HL-60 (cell line): ENCODE measurements around the gene CD99.

Source experiments
- DNase-seq, 2 experiments: peaks; one replicate each; pipeline ENCODE4 v3.0.0-alpha.2; 2010 to 2020; ENCODE audit warnings: low read depth in 1 of 2, low spot score in 1 of 2
- H3K27ac ChIP-seq: fragments of 250-450 bp; sonication (Bioruptor Pico); replicated peaks from 2 replicates; pipeline ENCODE4 v1.5.1; 2020; ENCODE audit warnings: mild to moderate bottlenecking, moderate library complexity
- H3K27me3 ChIP-seq: fragments of 250-450 bp; sonication (Bioruptor Pico); 2 replicates; pipeline ENCODE4 v1.5.1; 2021; ENCODE audit warnings: mild to moderate bottlenecking, moderate library complexity; ENCODE audit not compliant: insufficient read depth, poor library complexity, severe bottlenecking
- H3K4me3 ChIP-seq: replicated peaks from 2 replicates; pipeline ENCODE4 v1.5.1; 2011; ENCODE audit warnings: mild to moderate bottlenecking, control low read depth, low read length; ENCODE audit not compliant: insufficient read depth
- CTCF ChIP-seq: IDR thresholded peaks from one replicate; pipeline ENCODE4 v1.5.1; 2011; ENCODE audit warnings: low read length, control low read depth, inconsistent platforms; ENCODE audit not compliant: insufficient read depth
- GABPA ChIP-seq: IDR thresholded peaks from 2 replicates; pipeline ENCODE4 v1.6.1; 2012; ENCODE audit warnings: low read depth
- POLR2AphosphoS5 ChIP-seq: IDR thresholded peaks from 2 replicates; pipeline ENCODE4 v1.6.1; 2012; ENCODE audit warnings: low read depth
- REST ChIP-seq: IDR thresholded peaks from 2 replicates; pipeline ENCODE4 v1.6.1; 2012; ENCODE audit warnings: low read depth; ENCODE audit not compliant: insufficient replicate concordance
- SPI1 ChIP-seq: IDR thresholded peaks from 2 replicates; pipeline ENCODE4 v1.6.1; 2012; ENCODE audit warnings: low read depth, mild to moderate bottlenecking, borderline replicate concordance

The CD99 gene

DNA sequence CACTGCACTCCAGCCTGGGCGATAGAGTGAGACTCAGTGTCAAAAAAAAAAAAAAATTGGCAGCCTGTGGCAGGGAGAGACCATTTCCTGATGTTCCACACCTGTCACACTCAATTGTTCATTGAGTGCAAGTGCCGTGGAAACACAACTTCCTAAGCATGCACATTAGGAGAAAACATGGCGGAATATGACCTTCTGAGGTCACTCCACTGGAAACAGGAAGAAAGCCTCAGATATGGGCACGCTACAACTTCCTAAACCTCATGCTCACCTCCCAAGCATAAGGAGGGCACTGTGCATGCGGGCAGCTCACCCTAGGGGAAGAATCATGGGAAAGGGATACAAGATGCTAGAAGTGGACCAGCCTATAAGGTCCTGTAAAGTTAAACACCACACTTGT, 28.5 kb upstream of the CD99 start:
- TF ChIP-seq SPI1 (no peak), GABPA (no peak), CTCF (no peak), POLR2AphosphoS5 (no peak), REST (no peak)

DNA sequence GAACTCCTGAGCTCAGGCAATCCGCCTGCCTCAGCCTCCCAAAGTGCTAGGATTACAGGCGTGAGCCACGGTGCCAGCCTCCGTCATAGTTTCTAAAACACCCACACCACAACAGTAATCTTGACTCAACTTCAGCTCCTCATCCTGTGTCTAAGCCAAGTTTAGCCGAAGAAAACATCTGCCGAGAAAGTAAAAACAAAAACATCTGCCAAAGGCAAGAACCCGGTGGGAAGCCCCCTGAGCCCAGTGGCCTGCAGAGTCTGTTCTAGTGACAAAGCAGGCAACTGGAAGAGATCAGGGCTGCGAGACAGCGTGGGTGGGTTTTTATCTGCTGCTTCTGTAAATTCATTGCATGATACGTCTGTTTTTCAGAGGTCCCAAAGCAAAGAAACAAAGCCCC, 26.6 kb upstream of the CD99 start:
- H3K27ac ChIP-seq = no peak overlapping the region
- no peak for DNase-seq

More for the DNA sequence above, 28.5 kb upstream of the CD99 start:
- Histone ChIP-seq H3K4me3 (no peak overlapping the region), H3K27ac (no peak overlapping the region), H3K27me3 (no peaks in the 10 kb centered on the region)
- no peak for DNase-seq

More for the DNA sequence above, 26.6 kb upstream of the CD99 start:
- TF ChIP-seq SPI1 (no peak), CTCF (no peak), GABPA (no peak), REST (no peak), POLR2AphosphoS5 (no peak)
- Histone ChIP-seq H3K27me3 (no peaks in the 10 kb centered on the region), H3K4me3 (no peak overlapping the region)
